Nephron progenitor cell (in vitro differentiated cells): ENCODE data around the gene CDK14.

ENCODE experiments used
- DNase-seq: peaks from one replicate; pipeline ENCODE4 v3.0.0; 2021
- H3K27ac Mint-ChIP-seq: 2 replicates; pipeline ENCODE4 v1.8.0; 2021; ENCODE audit warnings: mild to moderate bottlenecking, moderate library complexity, mixed read lengths
- H3K27me3 Mint-ChIP-seq: 2 replicates; pipeline ENCODE4 v1.8.0; 2021; ENCODE audit warnings: mild to moderate bottlenecking, low read depth, mixed read lengths; ENCODE audit not compliant: poor library complexity
- H3K36me3 Mint-ChIP-seq: 2 replicates; pipeline ENCODE4 v1.8.0; 2021; ENCODE audit warnings: low read depth, mixed read lengths
- H3K4me1 Mint-ChIP-seq: 2 replicates; pipeline ENCODE4 v1.8.0; 2021; ENCODE audit warnings: mixed read lengths
- H3K4me3 Mint-ChIP-seq: 2 replicates; pipeline ENCODE4 v1.8.0; 2021; ENCODE audit warnings: mild to moderate bottlenecking, moderate library complexity, mixed read lengths
- H3K9me3 Mint-ChIP-seq: 2 replicates; pipeline ENCODE4 v1.8.0; 2021; ENCODE audit warnings: mild to moderate bottlenecking, moderate library complexity, mixed read lengths
- TF ChIP-seq, protein P1 (sequence below): fragments of 200-600 bp; sonication (generic); IDR thresholded peaks from 2 replicates; pipeline ENCODE4 v1.5.0; 2021; ENCODE audit warnings: antibody characterized with exemption

The CDK14 gene

GRCh38 chr7:91098566-91098965, 502.4 kb downstream of the CDK14 start:
- TF ChIP-seq, protein P1, sequence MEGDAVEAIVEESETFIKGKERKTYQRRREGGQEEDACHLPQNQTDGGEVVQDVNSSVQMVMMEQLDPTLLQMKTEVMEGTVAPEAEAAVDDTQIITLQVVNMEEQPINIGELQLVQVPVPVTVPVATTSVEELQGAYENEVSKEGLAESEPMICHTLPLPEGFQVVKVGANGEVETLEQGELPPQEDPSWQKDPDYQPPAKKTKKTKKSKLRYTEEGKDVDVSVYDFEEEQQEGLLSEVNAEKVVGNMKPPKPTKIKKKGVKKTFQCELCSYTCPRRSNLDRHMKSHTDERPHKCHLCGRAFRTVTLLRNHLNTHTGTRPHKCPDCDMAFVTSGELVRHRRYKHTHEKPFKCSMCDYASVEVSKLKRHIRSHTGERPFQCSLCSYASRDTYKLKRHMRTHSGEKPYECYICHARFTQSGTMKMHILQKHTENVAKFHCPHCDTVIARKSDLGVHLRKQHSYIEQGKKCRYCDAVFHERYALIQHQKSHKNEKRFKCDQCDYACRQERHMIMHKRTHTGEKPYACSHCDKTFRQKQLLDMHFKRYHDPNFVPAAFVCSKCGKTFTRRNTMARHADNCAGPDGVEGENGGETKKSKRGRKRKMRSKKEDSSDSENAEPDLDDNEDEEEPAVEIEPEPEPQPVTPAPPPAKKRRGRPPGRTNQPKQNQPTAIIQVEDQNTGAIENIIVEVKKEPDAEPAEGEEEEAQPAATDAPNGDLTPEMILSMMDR, result no peak
- Mint-ChIP-seq H3K4me3 (no peak overlapping the region), H3K4me1 (no peaks in the 10 kb centered on the region), H3K27ac (no peak overlapping the region), H3K36me3 (peaks cover 5% of the 10 kb centered on the region), H3K9me3 (no peaks in the 10 kb centered on the region), H3K27me3 (peaks cover 4% of the 10 kb centered on the region)
- no peak for DNase-seq

DNA sequence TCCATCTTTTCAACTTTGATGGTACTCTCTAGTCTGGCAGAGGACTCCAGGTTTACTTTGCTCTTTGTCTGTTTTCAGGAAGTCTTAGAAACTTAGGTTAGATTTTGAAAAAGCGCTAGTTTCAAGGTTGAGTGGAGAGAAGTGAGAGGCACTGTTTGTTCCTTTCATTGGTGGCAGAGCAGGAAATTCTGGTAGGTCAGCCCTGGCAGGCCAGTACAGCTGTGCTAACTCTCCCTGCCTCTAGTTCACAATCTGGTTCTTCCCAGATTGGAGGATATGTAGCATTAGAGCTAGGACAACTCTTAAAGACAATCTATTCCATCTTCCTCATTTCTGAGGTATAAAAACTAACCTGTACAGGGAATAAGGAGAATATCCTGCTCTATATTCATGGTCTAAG, 507.2 kb downstream of the CDK14 start:
- peaks cover 9% of the 10 kb centered on the region for H3K36me3 Mint-ChIP-seq
- no peak overlapping the region for H3K4me3 Mint-ChIP-seq
- no peaks in the 10 kb centered on the region for H3K9me3 Mint-ChIP-seq
- no peak for DNase-seq
- H3K27me3 Mint-ChIP-seq, result peaks cover 4% of the 10 kb centered on the region
- no peaks in the 10 kb centered on the region for H3K4me1 Mint-ChIP-seq
- no peak overlapping the region for H3K27ac Mint-ChIP-seq
- TF ChIP-seq, protein P1, result no peak

DNA sequence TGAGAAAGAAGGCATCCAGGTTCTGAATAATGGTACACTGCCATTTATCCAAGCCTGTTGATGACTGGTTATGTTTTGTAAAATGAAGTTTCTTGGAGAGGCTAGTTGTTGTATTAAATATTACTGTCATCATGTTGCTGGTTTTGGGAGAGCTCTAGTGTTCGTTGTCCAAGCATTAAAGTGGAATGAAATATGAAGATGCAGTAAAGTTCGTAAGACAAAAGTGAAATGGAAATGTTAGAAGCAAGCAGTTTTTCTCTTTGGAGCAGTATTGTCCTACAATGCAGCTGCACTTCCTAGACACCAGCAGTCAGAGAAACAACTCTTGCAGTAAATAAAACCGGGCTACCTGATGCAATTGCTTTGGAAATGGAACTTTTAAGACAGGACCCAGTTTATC, 511.3 kb downstream of the CDK14 start:
- H3K27me3 Mint-ChIP-seq, result peaks cover 4% of the 10 kb centered on the region
- no peak overlapping the region for H3K4me3 Mint-ChIP-seq
- no peaks in the 10 kb centered on the region for H3K4me1 Mint-ChIP-seq
- DNase-seq, result no peak
- H3K9me3 Mint-ChIP-seq, result no peaks in the 10 kb centered on the region
- TF ChIP-seq, protein P1, result no peak
- no peak overlapping the region for H3K27ac Mint-ChIP-seq
- peaks cover 11% of the 10 kb centered on the region for H3K36me3 Mint-ChIP-seq

- Mint-ChIP-seq H3K4me3 (no peak overlapping the region), H3K4me1 (no peaks in the 10 kb centered on the region), H3K27ac (no peak overlapping the region), H3K36me3 (peaks cover 15% of the 10 kb centered on the region), H3K27me3 (no peaks in the 10 kb centered on the region), H3K9me3 (no peaks in the 10 kb centered on the region)
- TF ChIP-seq, protein P1, result no peak
- DNase-seq, result no peak
Measured at GRCh38 chr7:91109200-91109599, 513.1 kb downstream of the CDK14 start.

- Mint-ChIP-seq H3K27me3 (no peaks in the 10 kb centered on the region), H3K4me3 (no peak overlapping the region), H3K27ac (no peak overlapping the region), H3K4me1 (no peaks in the 10 kb centered on the region), H3K9me3 (no peaks in the 10 kb centered on the region), H3K36me3 (peaks cover 14% of the 10 kb centered on the region)
- DNase-seq, result no peak
- TF ChIP-seq, protein P1, result no peak
Measured at GRCh38 chr7:91112902-91113341, 516.8 kb downstream of the CDK14 start.

DNA sequence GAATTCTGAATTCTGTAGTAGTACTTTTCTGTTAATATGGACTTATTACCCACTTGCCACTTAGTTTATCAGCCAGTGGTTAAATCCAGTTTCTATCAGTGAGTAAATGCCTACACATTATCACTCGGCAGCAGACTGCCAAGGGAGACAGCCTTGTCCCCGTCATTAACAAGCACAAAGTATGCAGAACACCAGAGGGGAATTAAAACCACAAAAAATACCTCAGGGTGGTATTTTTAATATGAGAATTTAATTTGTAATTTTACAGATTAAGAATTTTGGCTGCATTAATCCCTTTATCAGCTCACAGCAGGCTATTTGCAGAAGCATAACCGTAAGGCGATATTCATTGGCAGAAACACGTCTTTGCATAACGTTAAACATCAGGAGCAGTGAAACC, 518.1 kb downstream of the CDK14 start:
- no peak for DNase-seq
- H3K4me1 Mint-ChIP-seq, result no peaks in the 10 kb centered on the region
- H3K9me3 Mint-ChIP-seq, result no peaks in the 10 kb centered on the region
- no peak overlapping the region for H3K4me3 Mint-ChIP-seq
- peaks cover 19% of the 10 kb centered on the region for H3K36me3 Mint-ChIP-seq
- H3K27ac Mint-ChIP-seq, result no peak overlapping the region
- H3K27me3 Mint-ChIP-seq, result no peaks in the 10 kb centered on the region
- TF ChIP-seq, protein P1, result no peak
